Measurements from ENCODE around the gene UMAD1. TPM values are rescaled to one million over a fixed set of nuclear protein-coding genes. Genes with fewer than 3 reads are reported as not detected.

Gene UMAD1
- total RNA-seq, 1 donor from 2014 or later, result 4.6 TPM

- DNase-seq (ENCODE audit: low read depth, low spot score), result no peak
These were observed 279.5 kb downstream of the UMAD1 start for GRCh38 chr7:7920056-7920455.

GRCh38 chr7:7920481-7920880 lies 279.9 kb downstream of the UMAD1 start:
- DNase-seq (ENCODE audit: low read depth, low spot score), result no peak

GRCh38 chr7:7921830-7922229 lies 281.3 kb downstream of the UMAD1 start:
- no peak for DNase-seq (ENCODE audit: low read depth, low spot score)

GRCh38 chr7:7922684-7923385 lies 282.3 kb downstream of the UMAD1 start:
- no peak for DNase-seq (ENCODE audit: low read depth, low spot score)

- DNase-seq (ENCODE audit: low read depth, low spot score), result no peak
These were observed 283.3 kb downstream of the UMAD1 start for GRCh38 chr7:7923818-7924217.

GRCh38 chr7:7924303-7924702 lies 283.8 kb downstream of the UMAD1 start:
- no peak for DNase-seq (ENCODE audit: low read depth, low spot score)

Other genes with a start within 250 kb of the UMAD1 start
- gene COL28A1, start 104.9 kb upstream of the UMAD1 start, total RNA-seq, result not detected in 2 replicates
- 27.4 and 30.7 TPM in 2 replicates for gene MIOS, start 73.9 kb upstream of the UMAD1 start, total RNA-seq
- 23.5 and 28.0 TPM in 2 replicates for gene RPA3, start 77.9 kb downstream of the UMAD1 start, total RNA-seq

Measured in pulmonary artery endothelial cell (primary cell).